Neural cell (in vitro differentiated cells): Measurements from ENCODE around the gene NXPH3. TPM values are rescaled to one million over a fixed set of nuclear protein-coding genes. Genes with fewer than 3 reads are reported as not detected.

Experiments
- H2AFZ ChIP-seq: fragments of 200-600, 300-800 bp; sonication (generic), shearing (Covaris generic); 2 replicates; pipeline ENCODE4 v1.6.0; 2014; ENCODE audit warnings: low read depth, mild to moderate bottlenecking, antibody characterized with exemption, low read length, moderate library complexity
- H3F3A ChIP-seq: fragments of 200-600 bp; shearing (Covaris generic); 2 replicates; pipeline ENCODE4 v1.6.1; 2016; ENCODE audit warnings: mild to moderate bottlenecking, moderate library complexity, mixed read lengths, antibody characterized with exemption, low read length; ENCODE audit not compliant: insufficient read depth, poor library complexity, severe bottlenecking
- H3K27ac ChIP-seq: fragments of 200-600, 300-800 bp; sonication (generic), shearing (Covaris generic); 2 replicates; pipeline ENCODE4 v1.5.1; 2014; ENCODE audit warnings: mild to moderate bottlenecking, low read length, moderate library complexity
- H3K27me3 ChIP-seq: fragments of 300-800, 200-600 bp; sonication (generic), shearing (Covaris generic); 2 replicates; pipeline ENCODE4 v1.6.0; 2014; ENCODE audit warnings: mild to moderate bottlenecking, low read depth, low read length, moderate library complexity; ENCODE audit not compliant: insufficient read depth
- H3K36me3 ChIP-seq: fragments of 300-800, 200-600 bp; sonication (generic), shearing (Covaris generic); 2 replicates; pipeline ENCODE4 v1.5.1; 2014; ENCODE audit warnings: mild to moderate bottlenecking, antibody characterized with exemption, low read length, moderate library complexity; ENCODE audit not compliant: insufficient read depth
- H3K4me2 ChIP-seq: fragments of 300-800, 200-600 bp; sonication (generic), shearing (Covaris generic); 2 replicates; pipeline ENCODE4 v1.6.0; 2014; ENCODE audit warnings: mild to moderate bottlenecking, low read length
- H3K4me3 ChIP-seq: fragments of 300-800, 200-600 bp; sonication (generic), shearing (Covaris generic); 2 replicates; pipeline ENCODE4 v1.5.1; 2014; ENCODE audit warnings: mild to moderate bottlenecking, low read length, moderate library complexity
- H3K79me2 ChIP-seq: fragments of 200-600 bp; shearing (Covaris generic); replicated peaks from 2 replicates; pipeline ENCODE4 v1.6.0; 2014; ENCODE audit warnings: mild to moderate bottlenecking, low read length, moderate library complexity; ENCODE audit not compliant: insufficient read depth
- H3K9ac ChIP-seq: fragments of 300-800, 200-600 bp; sonication (generic), shearing (Covaris generic); 2 replicates; pipeline ENCODE4 v1.6.1; 2016; ENCODE audit warnings: mild to moderate bottlenecking, low read length, mixed read lengths
- H3K9me2 ChIP-seq: fragments of 200-600 bp; shearing (Covaris generic); 2 replicates; pipeline ENCODE4 v1.6.1; 2016; ENCODE audit warnings: mild to moderate bottlenecking, low read length, mixed read lengths; ENCODE audit not compliant: insufficient read depth
- H3K9me3 ChIP-seq: fragments of 200-600, 300-800 bp; sonication (generic), shearing (Covaris generic); 2 replicates; pipeline ENCODE4 v1.6.1; 2016; ENCODE audit warnings: mild to moderate bottlenecking, mixed run types, low read length, moderate library complexity, mixed read lengths
- H4K20me1 ChIP-seq: fragments of 200-600 bp; shearing (Covaris generic); 2 replicates; pipeline ENCODE4 v1.6.1; 2016; ENCODE audit warnings: mild to moderate bottlenecking, mixed run types; ENCODE audit not compliant: insufficient read depth
- EP300 ChIP-seq: fragments of 450-650 bp; conservative IDR thresholded peaks from 2 replicates; pipeline ENCODE4 v1.6.1; 2014; ENCODE audit warnings: antibody characterized with exemption, mild to moderate bottlenecking, moderate library complexity; ENCODE audit not compliant: poor library complexity, severe bottlenecking
- EZH2 ChIP-seq: fragments of 200-600, 300-800 bp; shearing (Covaris generic), sonication (generic); IDR thresholded peaks from 2 replicates; pipeline ENCODE4 v1.6.1; 2014; ENCODE audit warnings: antibody characterized with exemption, low read length, borderline replicate concordance, mild to moderate bottlenecking; ENCODE audit not compliant: insufficient read depth, poor library complexity, severe bottlenecking
- MXI1 ChIP-seq: fragments of 450-650 bp; conservative IDR thresholded peaks from 2 replicates; pipeline ENCODE4 v1.6.1; 2014; ENCODE audit warnings: antibody characterized with exemption, mild to moderate bottlenecking; ENCODE audit not compliant: poor library complexity, severe bottlenecking
- POLR2AphosphoS5 ChIP-seq: IDR thresholded peaks from 2 replicates; pipeline ENCODE4 v1.6.1; 2012
- RAD21 ChIP-seq: fragments of 450-650 bp; conservative IDR thresholded peaks from 2 replicates; pipeline ENCODE4 v1.6.1; 2014; ENCODE audit warnings: antibody characterized with exemption, mild to moderate bottlenecking, moderate library complexity
- SMC3 ChIP-seq: fragments of 450-650 bp; conservative IDR thresholded peaks from 2 replicates; pipeline ENCODE4 v1.6.1; 2014; ENCODE audit warnings: antibody characterized with exemption, mild to moderate bottlenecking, moderate library complexity; ENCODE audit not compliant: poor library complexity
- TAF1 ChIP-seq: IDR thresholded peaks from 2 replicates; pipeline ENCODE4 v1.6.1; 2012; ENCODE audit warnings: low read depth
- polyA plus RNA-seq: library from polyadenylated mRNA; depleted of rRNA; stranded (reverse); fragments of >200 nt; gene quantifications from 2 replicates; pipeline ENCODE4 v1.2.3, GENCODE V29; 2014
- TF ChIP-seq, protein P1 (sequence below): fragments of 450-650 bp; IDR thresholded peaks from 2 replicates; pipeline ENCODE4 v1.5.1; 2014; ENCODE audit warnings: antibody characterized with exemption, mild to moderate bottlenecking, moderate library complexity; ENCODE audit not compliant: poor library complexity, severe bottlenecking
- TF ChIP-seq, protein P2 (sequence below): IDR thresholded peaks from 2 replicates; pipeline ENCODE4 v1.6.1; 2012; ENCODE audit warnings: borderline replicate concordance

The NXPH3 gene
- polyA plus RNA-seq, 1 donor from 2014 or later = 2.4 TPM

DNA sequence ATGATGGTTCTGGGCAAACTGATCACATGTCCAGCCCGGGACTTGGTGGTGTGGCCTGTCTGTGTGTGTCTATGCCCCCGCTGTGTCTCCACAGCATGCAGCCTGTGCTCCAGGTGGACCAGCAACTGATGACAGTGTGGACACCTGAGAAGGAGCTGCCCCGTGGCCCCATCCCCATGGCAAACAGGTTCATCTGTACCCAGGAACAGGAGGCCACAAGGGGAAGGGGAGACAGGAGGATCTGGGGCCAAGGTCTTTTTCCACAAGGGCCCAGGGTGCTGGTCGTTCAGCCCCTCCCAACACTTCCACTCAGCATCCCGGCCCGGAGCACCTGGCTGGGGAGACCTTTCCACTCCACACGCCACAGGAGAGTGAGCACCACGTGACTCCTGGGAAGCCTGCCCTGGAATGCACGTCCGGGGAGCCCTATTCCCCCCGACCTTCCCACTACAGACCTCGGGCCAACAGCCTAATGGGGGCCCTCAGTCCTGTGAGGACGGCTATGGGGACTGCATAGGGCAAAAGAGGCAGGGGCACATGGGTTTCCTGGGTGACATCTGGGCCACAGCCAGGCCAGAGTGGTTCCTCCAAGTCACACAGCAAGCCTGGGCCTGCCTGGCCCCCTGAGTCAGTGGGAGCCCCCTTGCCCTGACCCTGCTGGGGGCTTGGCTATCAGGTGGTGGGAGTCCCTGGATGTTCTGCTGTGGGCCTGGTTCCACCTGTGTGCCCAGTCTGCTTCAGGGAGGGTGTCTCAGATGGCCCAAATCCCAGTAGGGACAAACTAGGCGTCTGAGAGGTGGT is 20.8 kb upstream of the NXPH3 start:
- Histone ChIP-seq H2AFZ (no peak overlapping the region), H3K9me2 (no peaks in the 10 kb centered on the region), H3K27me3 (no peaks in the 10 kb centered on the region), H3K27ac (no peak overlapping the region), H3K9me3 (no peaks in the 10 kb centered on the region), H3K4me2 (no peak overlapping the region), H3K4me3 (no peak overlapping the region), H4K20me1 (no peaks in the 10 kb centered on the region), H3K79me2 (no peaks in the 10 kb centered on the region), H3K36me3 (no peaks in the 10 kb centered on the region), H3K9ac (no peak overlapping the region), H3F3A (no peaks in the 10 kb centered on the region)
- TF ChIP-seq, protein P1, sequence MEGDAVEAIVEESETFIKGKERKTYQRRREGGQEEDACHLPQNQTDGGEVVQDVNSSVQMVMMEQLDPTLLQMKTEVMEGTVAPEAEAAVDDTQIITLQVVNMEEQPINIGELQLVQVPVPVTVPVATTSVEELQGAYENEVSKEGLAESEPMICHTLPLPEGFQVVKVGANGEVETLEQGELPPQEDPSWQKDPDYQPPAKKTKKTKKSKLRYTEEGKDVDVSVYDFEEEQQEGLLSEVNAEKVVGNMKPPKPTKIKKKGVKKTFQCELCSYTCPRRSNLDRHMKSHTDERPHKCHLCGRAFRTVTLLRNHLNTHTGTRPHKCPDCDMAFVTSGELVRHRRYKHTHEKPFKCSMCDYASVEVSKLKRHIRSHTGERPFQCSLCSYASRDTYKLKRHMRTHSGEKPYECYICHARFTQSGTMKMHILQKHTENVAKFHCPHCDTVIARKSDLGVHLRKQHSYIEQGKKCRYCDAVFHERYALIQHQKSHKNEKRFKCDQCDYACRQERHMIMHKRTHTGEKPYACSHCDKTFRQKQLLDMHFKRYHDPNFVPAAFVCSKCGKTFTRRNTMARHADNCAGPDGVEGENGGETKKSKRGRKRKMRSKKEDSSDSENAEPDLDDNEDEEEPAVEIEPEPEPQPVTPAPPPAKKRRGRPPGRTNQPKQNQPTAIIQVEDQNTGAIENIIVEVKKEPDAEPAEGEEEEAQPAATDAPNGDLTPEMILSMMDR = no peak
- TF ChIP-seq TAF1 = no peak
- TF ChIP-seq SMC3 = no peak

DNA sequence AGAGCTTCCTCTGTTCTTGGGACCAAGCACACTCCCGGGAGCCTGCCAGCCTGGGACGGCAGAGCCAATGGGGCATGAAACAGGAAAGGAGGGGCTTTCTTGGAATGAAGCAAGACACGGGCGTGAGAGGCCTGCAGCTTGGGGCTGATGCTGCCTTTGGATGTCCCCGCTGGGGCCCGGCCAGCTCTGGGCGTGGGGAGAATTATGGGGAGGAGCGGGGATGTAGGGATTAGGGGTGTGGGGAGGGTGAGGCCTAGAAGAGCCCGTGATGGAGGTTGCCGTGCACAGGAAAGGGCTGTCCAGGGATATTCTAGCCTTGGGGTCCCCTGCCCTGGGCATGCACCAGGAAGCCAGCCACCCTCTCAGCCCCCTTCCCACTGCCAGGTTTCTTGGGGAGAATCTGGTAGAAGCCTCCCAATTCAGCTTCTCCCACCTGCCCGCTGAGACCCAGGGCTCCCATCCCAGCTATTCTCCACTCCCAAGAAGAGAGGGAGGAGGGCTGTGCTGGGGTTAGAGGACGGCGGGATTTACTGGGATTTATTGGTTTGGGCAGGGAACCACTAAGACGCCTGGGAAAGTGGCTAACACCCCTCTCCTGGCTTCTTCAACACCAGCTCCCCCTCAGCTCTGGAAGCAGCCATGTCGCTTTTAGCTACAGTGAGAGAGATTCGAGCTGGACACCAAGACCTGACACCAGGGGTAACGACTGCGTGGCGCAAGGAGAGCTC is 20.0 kb upstream of the NXPH3 start:
- Histone ChIP-seq H3K4me3 (no peak overlapping the region), H3K9ac (no peak overlapping the region), H3K79me2 (no peaks in the 10 kb centered on the region), H3F3A (no peaks in the 10 kb centered on the region), H3K9me2 (no peaks in the 10 kb centered on the region), H3K9me3 (no peaks in the 10 kb centered on the region), H4K20me1 (no peaks in the 10 kb centered on the region), H2AFZ (no peak overlapping the region), H3K27me3 (no peaks in the 10 kb centered on the region), H3K27ac (no peak overlapping the region), H3K36me3 (no peaks in the 10 kb centered on the region), H3K4me2 (no peak overlapping the region)
- TF ChIP-seq, protein P2, sequence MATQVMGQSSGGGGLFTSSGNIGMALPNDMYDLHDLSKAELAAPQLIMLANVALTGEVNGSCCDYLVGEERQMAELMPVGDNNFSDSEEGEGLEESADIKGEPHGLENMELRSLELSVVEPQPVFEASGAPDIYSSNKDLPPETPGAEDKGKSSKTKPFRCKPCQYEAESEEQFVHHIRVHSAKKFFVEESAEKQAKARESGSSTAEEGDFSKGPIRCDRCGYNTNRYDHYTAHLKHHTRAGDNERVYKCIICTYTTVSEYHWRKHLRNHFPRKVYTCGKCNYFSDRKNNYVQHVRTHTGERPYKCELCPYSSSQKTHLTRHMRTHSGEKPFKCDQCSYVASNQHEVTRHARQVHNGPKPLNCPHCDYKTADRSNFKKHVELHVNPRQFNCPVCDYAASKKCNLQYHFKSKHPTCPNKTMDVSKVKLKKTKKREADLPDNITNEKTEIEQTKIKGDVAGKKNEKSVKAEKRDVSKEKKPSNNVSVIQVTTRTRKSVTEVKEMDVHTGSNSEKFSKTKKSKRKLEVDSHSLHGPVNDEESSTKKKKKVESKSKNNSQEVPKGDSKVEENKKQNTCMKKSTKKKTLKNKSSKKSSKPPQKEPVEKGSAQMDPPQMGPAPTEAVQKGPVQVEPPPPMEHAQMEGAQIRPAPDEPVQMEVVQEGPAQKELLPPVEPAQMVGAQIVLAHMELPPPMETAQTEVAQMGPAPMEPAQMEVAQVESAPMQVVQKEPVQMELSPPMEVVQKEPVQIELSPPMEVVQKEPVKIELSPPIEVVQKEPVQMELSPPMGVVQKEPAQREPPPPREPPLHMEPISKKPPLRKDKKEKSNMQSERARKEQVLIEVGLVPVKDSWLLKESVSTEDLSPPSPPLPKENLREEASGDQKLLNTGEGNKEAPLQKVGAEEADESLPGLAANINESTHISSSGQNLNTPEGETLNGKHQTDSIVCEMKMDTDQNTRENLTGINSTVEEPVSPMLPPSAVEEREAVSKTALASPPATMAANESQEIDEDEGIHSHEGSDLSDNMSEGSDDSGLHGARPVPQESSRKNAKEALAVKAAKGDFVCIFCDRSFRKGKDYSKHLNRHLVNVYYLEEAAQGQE = no peak
- TF ChIP-seq TAF1 = no peak
- no peak for TF ChIP-seq RAD21
- TF ChIP-seq POLR2AphosphoS5 = no peak
- TF ChIP-seq SMC3 = no peak
- TF ChIP-seq, protein P1 = no peak
- TF ChIP-seq EZH2 = no peak
- no peak for TF ChIP-seq MXI1
- no peak for TF ChIP-seq EP300
